G401.6 (cell line): ENCODE data around the gene MYO5B.

Source experiments
- FAIRE-seq: peaks from 2 replicates; lab custom pipeline; 2012; peaks lifted over from hg19 to GRCh38; lab: Jason Lieb, UNC

Gene MYO5B

DNA sequence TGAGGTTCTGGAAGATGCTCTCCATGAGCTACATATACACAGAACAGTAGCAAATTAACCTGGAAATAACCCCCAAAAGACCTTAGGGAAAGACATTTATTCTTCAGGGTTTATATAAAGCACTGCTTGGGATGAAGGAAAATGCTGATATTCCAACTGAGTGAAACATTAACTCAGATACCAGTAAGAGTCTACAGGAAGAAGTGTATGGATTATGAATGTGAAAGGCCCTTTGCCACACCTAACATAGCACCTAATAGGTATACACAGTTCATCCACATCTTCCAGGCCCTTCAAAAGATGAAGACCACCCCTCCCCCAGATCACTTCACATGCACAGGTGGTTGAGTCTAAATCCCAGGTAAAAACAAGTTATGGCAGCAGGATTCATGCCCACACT lies 50.4 kb downstream of the MYO5B start:
- FAIRE-seq = no peak

- no peak for FAIRE-seq
These were observed 51.1 kb downstream of the MYO5B start for GRCh38 chr18:50143886-50144285.

DNA sequence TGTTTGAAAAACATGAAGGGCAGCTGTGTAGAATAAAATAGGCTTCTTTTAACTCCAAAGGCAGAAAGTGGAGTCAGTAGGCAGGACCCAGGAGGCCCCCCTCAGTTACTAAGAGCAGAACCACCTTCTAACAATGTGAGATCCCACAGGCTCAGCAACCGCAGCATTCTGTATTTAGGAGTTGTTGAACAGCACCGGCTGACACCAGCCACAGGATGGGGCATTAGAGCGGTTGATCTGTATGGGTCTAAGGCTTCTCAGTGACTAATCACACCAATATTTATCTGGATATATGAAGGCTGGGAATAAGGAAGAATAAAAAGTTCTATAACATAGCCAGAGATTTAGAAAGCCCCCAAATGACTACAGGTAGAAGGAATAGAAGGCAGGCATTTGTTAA lies 51.7 kb downstream of the MYO5B start:
- no peak for FAIRE-seq

DNA sequence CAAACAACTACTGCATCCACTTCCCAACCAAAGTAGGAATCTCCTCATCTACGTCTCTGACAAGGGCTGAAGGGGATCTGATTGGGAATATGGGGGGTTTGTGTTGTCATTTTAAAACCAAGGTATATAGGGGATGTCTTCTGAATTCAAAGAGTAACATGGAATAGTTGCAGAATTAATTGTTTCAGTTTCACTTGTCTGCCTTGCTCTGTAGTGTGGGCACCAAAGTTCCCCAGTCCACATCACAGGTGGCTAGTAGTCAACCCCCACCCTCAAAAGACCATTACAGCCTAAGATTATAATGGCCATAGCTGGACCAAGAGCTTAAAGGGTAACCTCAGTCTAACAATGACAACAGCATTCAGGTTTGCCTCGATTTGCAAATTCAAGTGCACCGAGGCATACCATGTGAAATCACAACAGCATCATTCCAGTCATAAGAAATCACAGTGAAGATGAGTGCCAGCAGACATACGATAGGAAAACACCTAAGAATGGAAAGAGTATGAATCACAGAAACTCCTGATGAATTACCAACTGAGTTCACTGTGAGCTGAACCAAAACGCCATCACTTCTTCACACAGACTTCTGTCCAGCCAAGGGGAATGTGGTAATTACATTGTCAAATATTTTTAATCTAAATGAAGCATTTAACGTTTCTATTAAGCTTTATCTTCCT lies 52.4 kb downstream of the MYO5B start:
- no peak for FAIRE-seq

DNA sequence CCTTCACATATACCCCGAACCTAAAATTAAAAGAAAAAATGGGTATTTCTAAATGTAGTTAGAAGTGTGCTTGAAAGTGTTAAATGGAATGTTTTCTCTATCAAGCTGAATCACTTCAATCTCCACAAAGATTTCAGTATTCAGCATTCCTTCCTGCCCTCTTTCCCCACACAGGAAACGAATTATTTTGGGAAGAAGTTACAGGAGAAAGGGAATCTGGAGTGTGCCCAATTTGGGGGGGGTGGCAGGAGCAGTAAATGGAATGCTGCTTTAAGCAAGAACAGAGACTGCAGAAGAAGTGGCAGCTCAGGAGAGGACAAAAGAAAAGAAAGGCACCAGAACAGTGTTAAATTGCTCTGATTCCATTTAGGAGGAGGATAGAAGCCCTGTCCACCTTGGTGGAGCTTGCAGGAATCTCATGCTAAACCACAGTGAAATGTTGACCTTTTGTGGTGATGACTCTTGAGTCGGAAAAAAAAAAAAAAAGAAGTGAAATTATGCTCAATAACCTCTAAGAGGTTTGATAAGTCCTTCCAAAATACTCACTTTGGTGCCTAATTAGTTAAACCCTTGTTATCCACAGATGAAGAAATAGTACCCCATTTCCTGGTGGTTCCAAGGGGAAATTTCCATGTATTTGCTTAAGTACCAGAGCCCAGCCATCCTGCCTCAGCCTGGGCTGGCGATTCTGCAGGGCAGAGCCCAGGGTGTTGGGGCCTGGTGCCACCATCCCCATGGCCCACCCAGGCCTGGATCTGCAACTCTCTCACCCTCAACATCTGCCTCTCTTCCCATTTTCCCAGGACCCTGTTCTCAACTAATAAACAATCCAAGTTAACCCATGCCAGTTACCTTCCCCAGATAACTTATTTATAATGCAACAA lies 56.5 kb downstream of the MYO5B start:
- FAIRE-seq = no peak

DNA sequence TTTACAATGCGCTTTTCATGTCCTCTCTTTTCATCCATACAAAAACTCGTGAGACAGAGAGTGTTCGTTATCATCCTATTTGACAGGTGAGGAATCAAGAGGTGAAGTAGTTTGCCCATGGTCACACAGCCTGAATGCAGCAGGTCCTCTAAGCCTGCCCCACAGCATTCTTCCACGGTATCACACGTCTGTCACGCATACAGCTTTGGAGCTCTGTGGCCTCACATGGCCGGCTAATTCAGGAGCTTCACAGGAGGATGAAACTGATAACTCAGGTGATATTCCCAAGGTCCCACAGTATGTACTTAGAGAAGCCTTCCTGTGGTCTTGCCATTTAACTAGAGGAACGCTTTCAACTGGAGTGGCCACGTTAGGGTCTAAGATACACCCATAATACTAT lies 59.0 kb downstream of the MYO5B start:
- FAIRE-seq = no peak

DNA sequence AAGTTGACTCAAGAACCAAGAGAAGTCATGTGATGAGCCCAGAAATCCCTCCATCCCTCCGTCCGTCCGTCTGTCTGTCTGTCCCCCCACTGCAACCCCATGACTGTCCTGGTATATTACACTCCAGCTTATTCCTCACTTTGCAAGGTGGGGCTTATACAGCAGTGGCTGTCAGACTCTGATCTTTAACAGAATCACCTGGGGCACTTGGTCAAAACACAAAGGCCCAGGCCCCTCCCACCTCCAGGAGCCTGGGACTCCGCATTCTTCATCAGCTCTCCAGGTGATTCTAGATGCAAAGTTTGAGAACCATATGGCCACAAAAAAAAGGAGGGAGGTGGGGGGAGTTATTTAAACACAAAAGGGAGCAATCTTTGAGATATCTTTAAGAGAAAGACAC lies 61.4 kb downstream of the MYO5B start:
- no peak for FAIRE-seq

- no peak for FAIRE-seq
These were observed 63.4 kb downstream of the MYO5B start for GRCh38 chr18:50131591-50131990.

- FAIRE-seq = no peak
These were observed 66.3 kb downstream of the MYO5B start for GRCh38 chr18:50128506-50129271.

DNA sequence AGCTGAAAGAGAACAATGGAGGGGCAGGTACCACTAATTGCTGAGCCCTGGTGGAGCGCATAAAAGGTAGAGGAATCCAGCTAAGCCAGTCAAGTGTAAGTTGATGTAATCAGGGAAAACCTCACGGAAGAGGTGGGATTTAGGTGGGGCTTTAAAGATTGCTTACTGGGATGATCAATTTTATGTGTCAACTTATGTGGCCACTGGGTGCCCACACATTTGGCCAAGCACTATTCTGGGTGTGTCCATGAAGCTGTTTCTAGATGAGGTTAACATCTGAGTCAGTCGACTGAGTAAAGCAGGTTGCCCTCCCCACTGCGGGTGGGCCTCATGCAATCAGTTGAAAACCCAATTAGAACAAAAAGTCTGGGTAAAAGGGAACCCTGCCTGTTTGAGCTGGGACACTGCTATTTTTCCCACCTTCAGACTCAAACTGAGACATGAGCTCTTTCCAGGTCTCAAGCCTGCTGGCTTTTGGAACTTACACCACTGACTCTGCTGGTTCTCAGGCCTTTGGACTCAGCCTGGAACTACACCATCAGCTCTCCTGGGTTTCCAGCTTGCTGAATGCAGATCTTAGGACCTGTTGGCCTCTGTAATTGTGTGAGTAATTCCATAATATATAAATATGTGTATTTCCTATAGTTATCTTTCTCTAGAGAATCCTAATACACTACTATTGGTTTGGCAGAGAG lies 67.3 kb downstream of the MYO5B start:
- no peak for FAIRE-seq

- FAIRE-seq = no peak
These were observed 68.5 kb downstream of the MYO5B start for GRCh38 chr18:50126471-50126870.

DNA sequence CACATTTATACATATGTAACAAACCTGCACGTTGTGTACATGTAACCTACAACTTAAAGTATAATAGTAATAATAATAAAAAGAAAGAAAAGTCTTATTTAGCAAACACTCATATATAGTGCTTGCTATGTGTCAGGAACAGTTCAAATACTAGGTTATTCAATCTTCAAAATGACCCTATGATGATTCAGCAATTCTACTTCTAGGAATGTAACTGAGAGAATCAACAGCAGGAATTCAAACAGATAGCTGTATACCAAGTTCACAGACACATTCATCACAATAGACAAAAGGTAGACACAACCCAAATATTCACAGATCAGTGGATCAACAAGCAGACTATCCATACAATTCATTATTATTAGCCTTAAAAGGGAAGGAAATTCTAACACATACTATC lies 69.5 kb downstream of the MYO5B start:
- FAIRE-seq = no peak

DNA sequence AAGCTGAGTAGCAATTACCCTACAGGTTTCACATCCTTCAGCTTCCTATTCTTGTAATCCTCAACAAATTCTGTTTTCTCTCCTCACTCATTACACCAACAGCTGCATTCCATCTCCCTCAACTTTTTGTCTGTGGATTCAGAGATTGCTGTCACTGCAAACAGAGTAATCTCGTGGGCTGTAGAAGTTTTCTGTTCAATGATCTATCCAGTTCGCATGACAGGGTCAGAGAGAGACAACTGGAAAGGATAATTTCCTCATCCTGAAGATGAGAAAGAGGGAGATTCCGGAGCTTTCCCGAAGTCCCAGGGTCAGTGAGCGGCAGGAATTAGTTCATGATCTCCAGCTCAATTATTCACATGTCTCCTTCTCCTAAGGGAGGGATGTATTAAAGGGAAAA lies 75.7 kb downstream of the MYO5B start:
- no peak for FAIRE-seq

DNA sequence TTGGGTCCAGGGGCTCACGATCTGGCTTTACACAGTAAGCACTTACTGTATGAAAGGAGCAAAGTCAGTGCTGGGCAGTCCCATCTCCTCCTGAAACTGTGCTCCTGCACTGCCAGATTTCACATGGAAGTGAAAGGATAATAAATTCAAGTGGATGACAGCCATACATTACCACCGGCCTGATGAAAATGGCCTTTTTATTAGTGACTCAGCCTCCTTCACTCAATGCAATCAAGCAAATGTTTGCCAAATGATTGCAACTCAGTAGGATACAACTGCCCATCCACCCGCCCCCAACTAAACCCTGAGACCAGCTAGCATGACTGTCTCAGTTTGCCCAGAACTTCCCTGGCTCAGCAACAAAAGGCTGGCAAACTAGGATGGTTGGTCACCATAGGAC lies 77.1 kb downstream of the MYO5B start:
- FAIRE-seq = no peak

DNA sequence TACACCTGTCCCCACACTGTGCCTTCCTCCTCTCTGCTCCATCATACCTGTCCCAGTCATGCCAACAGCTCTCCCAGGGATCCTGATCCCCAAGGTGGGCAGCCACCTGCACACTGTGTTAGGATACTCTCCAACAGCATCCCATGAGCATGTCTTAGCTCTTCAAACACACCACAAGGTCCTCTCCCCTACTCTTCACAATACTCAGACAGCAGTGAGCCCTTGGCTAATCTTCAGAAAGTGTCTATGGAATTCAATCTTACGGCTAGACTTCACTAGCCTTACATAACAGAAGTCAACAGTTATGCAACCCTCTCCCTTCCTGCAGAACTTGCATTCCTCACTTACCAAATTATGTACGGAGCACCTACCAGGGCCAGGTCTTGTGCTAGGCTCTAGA lies 79.9 kb downstream of the MYO5B start:
- no peak for FAIRE-seq

GRCh38 chr18:50114448-50114847 lies 80.5 kb downstream of the MYO5B start:
- no peak for FAIRE-seq

DNA sequence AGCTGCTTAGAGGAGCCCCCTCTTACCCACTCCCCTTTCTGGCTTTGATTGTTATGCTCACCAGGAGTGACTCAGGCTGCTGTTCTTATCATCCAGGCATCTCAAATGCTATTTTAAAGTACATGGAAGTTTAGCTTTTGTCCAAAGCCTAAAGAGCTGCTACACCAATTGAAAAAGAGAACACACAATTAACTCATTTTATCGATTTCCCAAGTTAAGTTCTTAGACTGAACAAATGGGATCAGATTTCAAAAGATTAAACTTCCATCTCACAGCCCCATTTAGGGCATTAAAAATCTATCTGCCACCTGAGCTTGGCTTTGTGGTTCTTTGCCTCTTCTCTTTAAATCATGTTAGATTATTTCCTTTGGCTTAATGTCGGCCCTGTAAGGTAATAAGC lies 81.2 kb downstream of the MYO5B start:
- FAIRE-seq = no peak

DNA sequence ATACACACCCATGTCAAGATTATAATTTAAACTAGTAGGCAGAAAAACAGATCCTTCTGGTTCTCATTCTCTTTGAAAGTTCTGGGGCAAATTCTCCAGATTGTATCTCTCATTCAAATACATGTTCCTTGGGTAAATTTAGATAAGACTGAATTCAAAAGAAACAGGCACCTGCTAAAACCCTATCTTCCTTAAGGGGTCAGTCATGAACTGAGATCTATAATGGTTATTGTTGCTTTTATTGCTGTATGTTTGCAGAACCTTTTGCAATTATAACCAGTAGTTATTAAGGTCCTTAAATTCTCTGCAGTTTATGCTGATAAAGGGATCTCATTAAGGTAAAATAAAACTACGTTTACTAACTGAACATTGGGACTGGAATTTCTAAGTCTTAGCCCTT lies 83.5 kb downstream of the MYO5B start:
- FAIRE-seq = no peak

GRCh38 chr18:50107468-50107977 lies 87.4 kb downstream of the MYO5B start:
- no peak for FAIRE-seq

DNA sequence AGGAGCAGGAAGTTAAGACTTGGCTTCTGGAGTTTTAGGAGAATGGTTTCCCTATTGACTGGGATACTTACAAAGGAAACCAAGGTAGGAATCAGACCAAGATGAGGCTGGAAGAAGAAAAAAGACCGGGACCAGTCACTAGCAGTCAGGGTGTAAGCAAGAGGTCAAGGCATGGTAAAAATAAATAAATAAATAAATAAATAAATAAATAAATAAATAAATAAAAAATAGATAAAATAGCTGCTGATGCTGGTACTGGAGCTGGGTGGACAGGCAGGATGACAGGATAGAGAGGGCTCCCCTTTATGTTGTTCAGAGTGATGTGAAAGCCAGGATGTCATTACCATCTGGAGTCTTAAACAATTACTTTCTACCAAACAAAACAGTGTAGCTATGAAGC lies 89.9 kb downstream of the MYO5B start:
- no peak for FAIRE-seq

DNA sequence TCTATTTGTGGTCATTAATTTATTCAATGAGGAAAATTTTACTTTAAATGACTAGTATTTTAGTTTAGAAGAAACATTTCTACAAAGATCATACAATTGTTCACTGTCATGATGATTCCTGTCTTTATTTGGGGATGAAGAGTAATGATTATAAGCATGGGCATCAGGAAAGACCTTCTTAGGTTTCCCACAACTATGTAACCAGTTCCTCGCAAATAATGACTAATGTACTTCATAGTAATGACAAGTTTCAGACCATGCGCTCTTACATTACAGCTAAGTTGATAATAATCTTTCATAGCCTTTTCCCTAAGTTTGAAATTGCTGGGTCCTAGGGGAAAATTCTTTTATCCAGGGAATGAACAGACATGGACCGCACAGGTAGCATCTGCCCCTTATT lies 90.5 kb downstream of the MYO5B start:
- FAIRE-seq = no peak

- no peak for FAIRE-seq
These were observed 95.1 kb downstream of the MYO5B start for GRCh38 chr18:50099725-50100407.
